ENCODE measurements around the gene BCL2A1.
"Not testable (repeated sequence)": the region's sequence is repeated elsewhere in the genome, so short reads cannot be mapped to it uniquely, and the experiment has no call there.

The BCL2A1 gene

GRCh38 chr15:79970624-79971434 is at the start of gene BCL2A1:
Gene BCL2A1, minus strand, starts transcription at chr15:79971196. Its CDS starts 77 bp downstream, at chr15:79971119.
- peak; percentile 93 for DNase-seq (ENCODE audit: low read depth)
- TF ChIP-seq MAX (IDR thresholded peaks at IDR 0.05; ENCODE audit: low read depth, low read length) = peak; percentile 71
- TF ChIP-seq POLR2A (IDR thresholded peaks at IDR 0.05; ENCODE audit: extremely low read depth, insufficient read length) = no peak
- TF ChIP-seq CTCF (IDR thresholded peaks at IDR 0.05; ENCODE audit: low read depth, low read length) = no peak
- peak; percentile 70 for TF ChIP-seq MYC (IDR thresholded peaks at IDR 0.05; ENCODE audit: low read depth, low read length)
- H3K4me3 ChIP-seq (ENCODE audit: low read depth, low read length) = peak within 1 kb of the TSS; percentile 47

- DNase-seq (ENCODE audit: low read depth) = no peak
- TF ChIP-seq CTCF (IDR thresholded peaks at IDR 0.05; ENCODE audit: low read depth, low read length) (no peak), MYC (IDR thresholded peaks at IDR 0.05; ENCODE audit: low read depth, low read length) (no peak), POLR2A (IDR thresholded peaks at IDR 0.05; ENCODE audit: extremely low read depth, insufficient read length) (no peak), MAX (IDR thresholded peaks at IDR 0.05; ENCODE audit: low read depth, low read length) (no peak)
- no peak overlapping the region for H3K4me3 ChIP-seq (ENCODE audit: low read depth, low read length)
Observed at GRCh38 chr15:80020731-80021130, 49.7 kb upstream of the BCL2A1 start.

GRCh38 chr15:80020149-80020548 is 49.2 kb upstream of the BCL2A1 start:
- DNase-seq (ENCODE audit: low read depth); H3K4me3 ChIP-seq (ENCODE audit: low read depth, low read length): not testable (repeated sequence)

- TF ChIP-seq MAX (IDR thresholded peaks at IDR 0.05; ENCODE audit: low read depth, low read length) (no peak), MYC (IDR thresholded peaks at IDR 0.05; ENCODE audit: low read depth, low read length) (no peak), POLR2A (IDR thresholded peaks at IDR 0.05; ENCODE audit: extremely low read depth, insufficient read length) (no peak), CTCF (IDR thresholded peaks at IDR 0.05; ENCODE audit: low read depth, low read length) (no peak)
- H3K4me3 ChIP-seq (ENCODE audit: low read depth, low read length) = no peak overlapping the region
- DNase-seq (ENCODE audit: low read depth) = no peak
Observed at GRCh38 chr15:80019168-80019745, 48.3 kb upstream of the BCL2A1 start.

- not testable (repeated sequence) for H3K4me3 ChIP-seq (ENCODE audit: low read depth, low read length); DNase-seq (ENCODE audit: low read depth)
Observed at GRCh38 chr15:80017139-80017538, 46.1 kb upstream of the BCL2A1 start.

GRCh38 chr15:80016506-80016905 is 45.5 kb upstream of the BCL2A1 start:
- DNase-seq (ENCODE audit: low read depth); H3K4me3 ChIP-seq (ENCODE audit: low read depth, low read length): not testable (repeated sequence)

- no peak overlapping the region for H3K4me3 ChIP-seq (ENCODE audit: low read depth, low read length)
- TF ChIP-seq CTCF (IDR thresholded peaks at IDR 0.05; ENCODE audit: low read depth, low read length) (no peak), MYC (IDR thresholded peaks at IDR 0.05; ENCODE audit: low read depth, low read length) (no peak), POLR2A (IDR thresholded peaks at IDR 0.05; ENCODE audit: extremely low read depth, insufficient read length) (no peak)
- DNase-seq (ENCODE audit: low read depth) = no peak
Observed at GRCh38 chr15:80015156-80015555, 44.2 kb upstream of the BCL2A1 start.

- not testable (repeated sequence) for DNase-seq (ENCODE audit: low read depth); H3K4me3 ChIP-seq (ENCODE audit: low read depth, low read length)
Observed at GRCh38 chr15:80014186-80014585, 43.2 kb upstream of the BCL2A1 start.

Data from NB4 (cell line).